Cardiac fibroblast (primary cell): ENCODE results near the gene TTC33.
A peak's percentile ranks its signal among the peaks of the same experiment; 100 is the strongest.

ENCODE experiments used
- DNase-seq, 2 donors: peaks; one replicate each; pipeline versions ENCODE4 v3.0.0 to v3.0.0-alpha.2; 2010; ENCODE audit warnings: low read depth in 2 of 2
- H3K4me3 ChIP-seq, 2 donors: replicated peaks in 1 of 2; 1 replicate in 1 of 2; 2 replicates in 1 of 2; pipeline ENCODE4 v1.5.1; 2011; ENCODE audit warnings: low read depth in 2 of 2, low read length in 2 of 2, mild to moderate bottlenecking in 2 of 2, moderate library complexity in 1 of 2
- CTCF ChIP-seq: IDR thresholded peaks from one replicate; pipeline ENCODE4 v1.5.1; 2011; ENCODE audit warnings: low read depth, mild to moderate bottlenecking, low read length, inconsistent platforms

TTC33 gene

GRCh38 chr5:40622463-40623252, 133.1 kb downstream of the TTC33 start:
- no peak overlapping the region for H3K4me3 ChIP-seq
- no peak for DNase-seq
- no peak for TF ChIP-seq CTCF

- no peak overlapping the region for H3K4me3 ChIP-seq
- peak in 1 of 2 donors; percentile 21 for DNase-seq
- no peak for TF ChIP-seq CTCF
These were observed 136.3 kb downstream of the TTC33 start for GRCh38 chr5:40619421-40619820.

DNA sequence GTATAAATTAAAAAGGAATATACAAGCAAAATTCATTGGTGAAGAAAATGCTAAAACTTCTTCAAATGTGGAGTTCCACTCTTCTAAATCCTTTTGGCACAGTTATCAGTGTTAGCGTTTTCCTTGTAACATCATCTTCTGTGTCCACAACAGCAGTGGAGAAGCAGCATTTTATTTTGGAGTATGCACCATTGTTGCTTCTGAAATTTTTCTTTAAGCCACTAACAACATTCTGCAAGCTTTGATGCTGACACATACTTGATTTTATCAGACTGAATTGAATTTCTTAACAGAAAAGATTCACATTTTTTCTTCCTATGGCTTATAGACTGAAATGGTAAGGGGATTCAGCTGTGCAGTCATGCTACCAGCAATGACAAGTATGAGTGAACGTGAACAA, 136.8 kb downstream of the TTC33 start:
- no peak overlapping the region for H3K4me3 ChIP-seq
- DNase-seq, result no peak
- TF ChIP-seq CTCF, result no peak

DNA sequence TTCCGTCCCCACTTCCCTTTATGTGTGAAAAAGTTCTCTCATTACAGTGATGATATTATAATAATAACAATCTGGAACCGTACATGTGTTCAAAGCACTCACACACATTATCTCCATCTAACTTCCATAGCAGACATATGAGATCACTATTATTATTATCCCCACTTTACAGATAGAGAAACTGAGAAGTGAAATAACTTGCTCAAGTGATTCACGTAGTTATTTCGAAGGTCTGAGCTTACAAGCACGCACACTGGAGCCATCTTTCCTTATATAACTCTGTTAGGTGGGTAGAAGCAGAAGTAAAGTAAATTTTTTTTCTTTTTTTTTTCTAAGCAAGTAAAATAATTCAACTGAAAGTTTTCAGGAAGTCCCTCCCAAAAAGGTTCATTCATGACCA, 139.0 kb downstream of the TTC33 start:
- DNase-seq, result no peak
- no peak overlapping the region for H3K4me3 ChIP-seq
- no peak for TF ChIP-seq CTCF

DNA sequence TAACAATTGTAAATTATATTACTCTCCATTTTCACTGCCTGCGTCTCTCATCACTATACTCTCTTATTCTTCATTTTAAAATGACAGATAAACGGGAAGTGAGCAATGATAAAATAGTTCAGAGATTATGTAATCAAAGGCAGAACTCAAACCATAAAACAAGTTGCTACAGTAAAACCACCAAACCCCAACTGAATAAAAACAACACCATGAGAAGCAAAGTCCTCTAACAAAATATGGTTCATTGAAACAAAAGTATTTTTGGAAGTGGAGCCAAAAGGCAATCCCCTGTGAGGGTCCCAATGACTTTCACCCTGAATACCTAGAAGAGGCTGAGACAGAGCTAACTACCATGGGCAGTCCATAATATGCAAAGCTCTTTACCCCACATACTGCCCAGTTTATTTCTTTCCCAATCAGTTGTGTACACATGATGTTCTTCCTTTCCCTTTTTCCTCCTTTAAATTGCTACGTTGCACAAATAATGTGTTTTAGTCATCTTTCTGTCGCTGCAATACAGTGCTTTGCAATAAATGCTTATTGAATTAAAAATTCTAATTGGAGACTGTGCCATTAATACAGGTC, 140.1 kb downstream of the TTC33 start:
- peak in 1 of 2 donors; percentile 62 for DNase-seq
- TF ChIP-seq CTCF, result no peak
- H3K4me3 ChIP-seq, result no peak overlapping the region

DNA sequence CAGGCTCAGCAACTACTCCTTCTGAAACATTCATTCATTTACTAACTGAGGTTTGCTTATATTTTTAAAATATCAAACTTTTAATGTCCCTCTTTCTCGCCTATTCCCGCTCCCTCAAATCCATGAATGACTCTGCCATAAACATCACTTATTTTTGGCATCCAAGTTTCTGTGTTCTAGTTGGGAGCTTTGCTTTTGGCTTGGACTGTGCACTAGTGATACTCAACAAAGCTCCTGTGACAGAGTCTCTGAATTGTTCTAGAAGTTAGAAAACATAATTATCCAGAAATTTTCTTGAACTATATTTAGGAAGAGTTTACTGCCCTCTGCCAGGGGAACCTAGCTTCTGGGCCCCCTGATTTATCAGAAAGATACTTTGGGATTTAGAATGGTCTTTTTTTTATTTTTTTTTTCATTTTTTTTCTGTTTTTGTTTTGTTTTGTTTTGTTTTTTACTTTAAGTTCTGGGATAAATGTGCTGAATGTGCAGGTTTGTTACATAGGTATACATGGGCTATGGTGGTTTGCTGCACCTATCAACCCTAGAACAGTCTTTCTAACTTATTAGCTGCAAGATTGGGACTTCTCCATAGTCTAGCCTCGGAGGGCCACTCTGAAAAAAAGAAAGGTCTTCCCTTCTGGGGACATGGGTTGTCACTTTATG, 140.7 kb downstream of the TTC33 start:
- DNase-seq, result no peak
- no peak for TF ChIP-seq CTCF
- H3K4me3 ChIP-seq, result no peak overlapping the region
